ENCODE data around the gene GAS6.

- TF ChIP-seq ARNTL (CRISPR knock-in tag; IDR thresholded peaks at IDR 0.05; ENCODE audit: borderline replicate concordance, low read depth) (no peak), PPARA (CRISPR knock-in tag; IDR thresholded peaks at IDR 0.05; ENCODE audit: borderline replicate concordance) (no peak), CSDC2 (CRISPR knock-in tag; IDR thresholded peaks at IDR 0.05) (no peak), OSR1 (CRISPR knock-in tag; IDR thresholded peaks at IDR 0.05) (no peak)
Observed at GRCh38 chr13:113887700-113888201, 23.9 kb upstream of the GAS6 start.

Data from SK-N-SH treated with all-trans-retinoic acid at 6 μM for 48 hours (cell line).